ENCODE results near the gene MARK1. TPM values are rescaled to one million over a fixed set of nuclear protein-coding genes. Genes with fewer than 3 reads are reported as not detected.

The MARK1 gene
- total RNA-seq (2016; rRNA removed; fragmentation: Illumina TruSeq; extraction: Trizol) (not detected in 2 replicates), polyA plus RNA-seq (2011; rRNA removed) (not detected in 2 replicates), polyA minus RNA-seq (2011; rRNA and poly(A)+ RNA removed; ENCODE audit: low replicate concordance) (3.7 TPM in 1 of 2 replicates, not detected in the other), Bru-seq, nascent RNA (percentile 5 among the genes with signal in this experiment), BruChase-seq, experiment 1, labeled RNA remaining after a 6-hour chase (percentile 2 among the genes with signal in this experiment), BruChase-seq, experiment 2, labeled RNA remaining after a 2-hour chase (percentile 5 among the genes with signal in this experiment)
- total RNA-seq (2016; cell fraction: cytosol; rRNA removed; fragmentation: Illumina TruSeq; extraction: Trizol; ENCODE audit: low read depth), result not detected in 2 replicates
- not detected in 2 replicates for total RNA-seq (2016; cell fraction: insoluble cytoplasmic fraction; rRNA removed; fragmentation: Illumina TruSeq; extraction: Trizol)
- total RNA-seq (2016; cell fraction: membrane; rRNA removed; fragmentation: Illumina TruSeq; extraction: Trizol), result not detected in 2 replicates
- not detected in 2 replicates for total RNA-seq (2016; cell fraction: nucleus; rRNA removed; fragmentation: Illumina TruSeq; extraction: Trizol)
- not detected in 2 replicates for polyA plus RNA-seq (2011; cell fraction: cytosol; rRNA removed)
- polyA plus RNA-seq (2011; cell fraction: nucleus; rRNA removed), result not detected in 2 replicates
- not detected in 2 replicates for polyA plus RNA-seq (2012)
- polyA plus RNA-seq (2016; cell fraction: cytosol; fragmentation: Illumina TruSeq; extraction: Trizol; ENCODE audit: low read depth), result not detected in 2 replicates
- polyA plus RNA-seq (2016; cell fraction: insoluble cytoplasmic fraction; fragmentation: Illumina TruSeq; extraction: Trizol; ENCODE audit: low read depth), result not detected in 2 replicates
- not detected in 2 replicates for polyA plus RNA-seq (2016; cell fraction: membrane; fragmentation: Illumina TruSeq; extraction: Trizol; ENCODE audit: low read depth)
- polyA plus RNA-seq (2016; cell fraction: nucleus; fragmentation: Illumina TruSeq; extraction: Trizol; ENCODE audit: insufficient read depth, low read depth), result not detected in 2 replicates
- polyA minus RNA-seq (2011; cell fraction: cytosol; rRNA and poly(A)+ RNA removed), result not detected in 2 replicates
- polyA minus RNA-seq (2011; cell fraction: nucleus; rRNA and poly(A)+ RNA removed), result not detected in 2 replicates
- long read RNA-seq, experiment 1, result 0 reads
- long read RNA-seq, experiment 2, result 0 reads

DNA sequence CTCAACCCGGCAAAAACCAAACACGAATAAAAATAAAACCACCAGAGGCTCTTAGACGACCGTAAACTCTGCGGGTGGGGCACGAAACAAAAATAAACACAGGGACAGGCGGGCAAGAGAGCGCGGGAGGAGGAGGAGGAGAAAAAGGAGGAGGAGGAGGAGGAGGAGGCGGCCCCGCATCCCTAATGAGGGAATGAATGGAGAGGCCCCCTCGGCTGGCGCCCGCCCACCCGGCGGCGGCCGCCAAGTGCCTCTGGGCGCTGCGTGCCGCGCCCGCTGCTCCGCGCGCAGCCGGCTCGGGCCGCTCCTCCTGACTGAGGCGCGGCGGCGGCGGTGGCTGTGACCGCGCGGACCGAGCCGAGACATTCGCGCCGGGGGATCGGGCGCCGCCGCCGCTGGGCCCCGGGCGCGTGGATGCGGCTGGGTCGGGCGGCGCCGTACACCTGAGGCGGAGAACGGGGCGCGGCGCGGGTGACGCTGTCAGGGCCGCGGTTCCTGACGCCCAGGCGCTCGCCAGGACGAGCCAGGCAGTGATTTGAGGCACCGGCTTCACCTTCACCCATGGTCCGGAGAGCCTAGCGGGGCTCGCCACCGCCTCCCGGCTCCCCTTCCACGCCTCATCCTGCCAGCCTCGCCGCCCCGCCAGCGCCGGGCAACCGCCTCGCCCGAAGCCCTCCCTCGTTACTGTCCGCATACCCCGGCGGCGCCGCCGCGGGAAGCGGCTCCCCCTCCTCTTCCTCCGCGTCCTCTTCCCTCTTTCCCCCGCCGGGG, at the start of gene MARK1:
Gene MARK1, plus strand, starts transcription at position 229 of the 771 bp plus-strand sequence. CDS start 687 bp downstream, outside the sequence.
- POLR2A ChIA-PET, result no interaction called here
- H4K20me1 ChIP-seq (ENCODE audit: insufficient read depth, low read length), result no peaks in the 10 kb centered on the region
- peaks cover 7% of the 10 kb centered on the region for H3K4me1 ChIP-seq (ENCODE audit: insufficient read depth, low read length)
- CTCF ChIA-PET (ENCODE audit: low intra/inter-chr PET ratio, low total read pairs), result no interaction called here
- peak within 1 kb of the TSS; percentile 83 for H3K4me2 ChIP-seq (ENCODE audit: low read depth, low read length)
- no peaks in the 10 kb centered on the region for H3K9me3 ChIP-seq (ENCODE audit: low read length)
- BruUV-seq (replicated peaks), result no TSS peak
- peaks cover 5 to 39% of the 10 kb centered on the region in 2 experiments; a peak in 4 of 5 replicates for H3K27me3 ChIP-seq (ENCODE audit: control insufficient read depth in 1 of 2, insufficient read depth in 2 of 2, low read length in 2 of 2)
- H3K79me2 ChIP-seq (ENCODE audit: insufficient read depth, low read length), result no peaks in the 10 kb centered on the region
- 1% methylated on average over 31 of the region's 96 CpGs for WGBS (ENCODE audit: low lambda C conversion rate)
- intact Hi-C loops (cut with micrococcal nuclease; ENCODE audit: unreplicated experiment), result loop anchor here (5.0 kb wide), 1 partner anchor 311 kb away; no protein-coding TSS in a partner anchor
- H2AFZ ChIP-seq (ENCODE audit: low read length), result no peak within 1 kb of the TSS
- H3K36me3 ChIP-seq (replicated peaks in 1 of 2; ENCODE audit: control insufficient read depth in 1 of 2, insufficient read depth in 2 of 2, low read length in 2 of 2), result no peaks in the 10 kb centered on the region
- H3K9ac ChIP-seq (ENCODE audit: insufficient read depth, low read depth, low read length), result no peak within 1 kb of the TSS
- ATAC-seq (peak; percentile 87), DNase-seq (ENCODE audit: low spot score) (no peak), FAIRE-seq (no peak)
- H3K27ac ChIP-seq (ENCODE audit: extremely low read length, insufficient read depth, low read length), result no peak within 1 kb of the TSS
- H3K4me3 ChIP-seq (replicated peaks in 1 of 3; ENCODE audit: insufficient read depth in 1 of 3, low read depth in 2 of 3, low read length in 3 of 3), result peak within 1 kb of the TSS; percentile 52 to 69 (median 54)
- in situ Hi-C loops (cut with HindIII; ENCODE audit: extremely low pct_ligation_motif_present, low pct_unique_long_range_greater_than_20kb), result loop anchor here (25.0 kb wide), 1 partner anchor 259 kb away; the partner anchor contains the start of gene MTARC1
- peak; percentile 22; the same call in 1 of the 2 replicates for TF ChIP-seq EED (CRISPR knock-in tag; IDR thresholded peaks at IDR 0.05)
- peak; percentile 2; the same call in 1 of the 2 replicates for TF ChIP-seq ZNF263 (CRISPR knock-in tag; IDR thresholded peaks at IDR 0.05)
- TF ChIP-seq UBTF (CRISPR knock-in tag; IDR thresholded peaks at IDR 0.05), result peak; percentile 54; the same call in 1 of the 2 replicates
- TF ChIP-seq ZBTB33 (CRISPR knock-in tag; IDR thresholded peaks at IDR 0.05), result no peak
- TF ChIP-seq ZNF44 (CRISPR knock-in tag; IDR thresholded peaks at IDR 0.05), result no peak
- TF ChIP-seq GABPB1 (CRISPR knock-in tag; IDR thresholded peaks at IDR 0.05), result 0 out of 2 replicates have a peak, but pooled peaks have one; percentile 29
- TF ChIP-seq, protein P1, sequence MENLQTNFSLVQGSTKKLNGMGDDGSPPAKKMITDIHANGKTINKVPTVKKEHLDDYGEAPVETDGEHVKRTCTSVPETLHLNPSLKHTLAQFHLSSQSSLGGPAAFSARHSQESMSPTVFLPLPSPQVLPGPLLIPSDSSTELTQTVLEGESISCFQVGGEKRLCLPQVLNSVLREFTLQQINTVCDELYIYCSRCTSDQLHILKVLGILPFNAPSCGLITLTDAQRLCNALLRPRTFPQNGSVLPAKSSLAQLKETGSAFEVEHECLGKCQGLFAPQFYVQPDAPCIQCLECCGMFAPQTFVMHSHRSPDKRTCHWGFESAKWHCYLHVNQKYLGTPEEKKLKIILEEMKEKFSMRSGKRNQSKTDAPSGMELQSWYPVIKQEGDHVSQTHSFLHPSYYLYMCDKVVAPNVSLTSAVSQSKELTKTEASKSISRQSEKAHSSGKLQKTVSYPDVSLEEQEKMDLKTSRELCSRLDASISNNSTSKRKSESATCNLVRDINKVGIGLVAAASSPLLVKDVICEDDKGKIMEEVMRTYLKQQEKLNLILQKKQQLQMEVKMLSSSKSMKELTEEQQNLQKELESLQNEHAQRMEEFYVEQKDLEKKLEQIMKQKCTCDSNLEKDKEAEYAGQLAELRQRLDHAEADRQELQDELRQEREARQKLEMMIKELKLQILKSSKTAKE (CRISPR knock-in tag; IDR thresholded peaks at IDR 0.05; ENCODE audit: borderline replicate concordance), result no peak
- TF ChIP-seq HNRNPK (IDR thresholded peaks at IDR 0.05; ENCODE audit: low read depth, low read length, poor library complexity, severe bottlenecking), result peak; percentile 10
- no peak for TF ChIP-seq ZNF441 (CRISPR knock-in tag; IDR thresholded peaks at IDR 0.05; ENCODE audit: borderline replicate concordance)
- TF ChIP-seq MTA1 (CRISPR knock-in tag; IDR thresholded peaks at IDR 0.05; ENCODE audit: borderline replicate concordance), result peak; percentile 25; the same call in 1 of the 2 replicates
- TF ChIP-seq ZFY (CRISPR knock-in tag; IDR thresholded peaks at IDR 0.05), result peak; percentile 30; the same call in 1 of the 2 replicates
